Measurements from ENCODE around the gene PGM2.

The PGM2 gene

DNA sequence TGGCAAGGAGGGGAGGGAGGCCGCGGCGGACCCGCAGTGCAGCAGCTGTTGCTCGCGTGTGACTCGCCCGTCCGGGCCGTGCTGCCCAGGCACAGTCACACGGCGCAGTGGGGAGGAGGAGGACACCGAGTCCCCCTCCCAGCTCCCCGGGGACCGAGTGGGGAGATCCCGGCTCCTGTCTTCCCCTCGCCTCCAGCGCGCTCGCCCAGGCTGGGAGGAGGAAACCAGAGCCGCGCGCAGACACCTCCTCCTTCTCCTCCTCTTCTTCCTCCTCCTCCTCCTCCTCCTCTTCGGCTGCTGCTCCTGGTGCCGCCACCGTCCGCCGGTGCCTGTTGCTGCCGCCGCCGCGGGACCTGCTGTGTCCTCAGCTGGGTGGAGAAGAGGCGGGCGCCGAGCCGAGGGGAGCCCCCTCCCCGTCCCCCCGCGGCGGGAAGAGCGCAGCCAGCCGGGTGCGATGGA, 64.3 kb downstream of the PGM2 start, which contains the start of gene TBC1D1:
TBC1D1 (plus strand) TSS at position 284 of the 459 bp plus-strand sequence. CDS start 11,012 bp downstream, outside the sequence.
- DNase-seq (ENCODE audit: low read depth): no peak
- peak within 1 kb of the TSS; percentile 67 for H3K4me3 ChIP-seq (ENCODE audit: low read depth, low read length)

DNA sequence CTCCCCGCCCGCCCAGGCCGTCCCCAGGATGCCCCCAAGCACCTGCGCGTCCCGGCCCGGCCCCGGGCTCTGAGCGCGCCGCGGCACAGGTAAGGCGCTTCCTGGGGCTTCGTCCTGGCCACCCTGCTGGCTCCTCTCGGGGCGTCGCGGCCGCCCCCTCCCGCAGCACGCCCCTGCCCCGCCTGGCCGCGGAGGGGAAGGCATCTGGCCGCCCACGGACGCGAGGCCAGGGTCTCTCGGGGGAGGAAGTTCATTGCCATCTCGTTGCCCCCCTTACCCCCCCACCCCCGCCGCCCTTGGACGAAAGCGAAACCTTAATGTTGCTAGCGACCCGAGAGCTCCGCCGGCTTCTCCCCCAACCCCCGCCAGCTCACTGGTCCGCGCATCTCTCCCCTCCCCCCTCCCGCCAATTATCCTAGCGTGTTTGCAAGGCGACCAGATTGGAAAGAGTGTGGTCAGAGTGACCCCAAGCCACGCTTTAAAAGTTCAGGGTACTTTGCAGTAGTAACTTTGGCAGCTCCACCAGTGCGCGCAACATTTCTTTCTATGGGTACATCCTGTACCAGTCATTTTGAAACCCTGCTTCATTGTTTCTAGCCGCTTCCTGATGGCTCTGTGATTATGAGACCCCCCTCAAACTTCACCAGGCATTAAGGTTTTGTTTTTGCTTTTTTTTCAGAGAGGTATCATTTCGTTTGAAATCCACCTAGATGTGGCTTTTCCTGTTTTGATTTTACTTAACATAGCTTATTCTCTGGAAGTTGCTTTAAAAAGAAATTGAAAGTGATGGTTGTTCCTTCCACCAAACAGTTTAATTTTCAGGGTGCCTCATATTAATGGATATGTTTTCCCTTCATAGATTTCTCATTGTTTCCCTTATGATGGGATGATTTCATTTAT, 65.0 kb downstream of the PGM2 start:
- no peak for DNase-seq (ENCODE audit: low read depth)
- peak overlapping the region; percentile 67 for H3K4me3 ChIP-seq (ENCODE audit: low read depth, low read length)

DNA sequence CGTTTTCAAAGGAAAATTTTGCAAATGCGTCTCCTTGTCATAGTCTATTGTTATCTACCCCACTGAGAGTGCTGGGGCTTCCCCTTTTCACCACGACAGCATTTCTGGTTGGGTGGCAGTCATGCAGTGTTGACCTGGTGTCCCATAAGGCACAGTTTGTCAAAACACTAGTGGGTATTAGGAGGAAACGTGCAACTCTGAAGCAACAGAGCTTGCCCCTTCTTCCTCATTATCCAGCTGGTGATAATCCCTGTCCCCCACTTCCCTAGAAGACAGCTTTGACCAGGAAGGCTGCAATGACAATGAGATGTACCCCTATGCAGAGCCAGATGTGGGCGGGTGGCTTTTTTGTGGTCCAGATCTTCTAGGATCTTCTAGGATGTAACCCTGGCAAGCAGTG, 66.2 kb downstream of the PGM2 start:
- no peak overlapping the region for H3K4me3 ChIP-seq (ENCODE audit: low read depth, low read length)
- DNase-seq (ENCODE audit: low read depth): no peak

- H3K4me3 ChIP-seq (ENCODE audit: low read depth, low read length): no peak overlapping the region
- no peak for DNase-seq (ENCODE audit: low read depth)
These were observed 66.7 kb downstream of the PGM2 start for GRCh38 chr4:37893164-37893563.

- DNase-seq (ENCODE audit: low read depth): no peak
- no peak overlapping the region for H3K4me3 ChIP-seq (ENCODE audit: low read depth, low read length)
These were observed 68.8 kb downstream of the PGM2 start for GRCh38 chr4:37895271-37895670.

GRCh38 chr4:37896206-37896860, 69.8 kb downstream of the PGM2 start:
- DNase-seq (ENCODE audit: low read depth): no peak

GRCh38 chr4:37902212-37902611, 75.7 kb downstream of the PGM2 start:
- DNase-seq (ENCODE audit: low read depth): no peak
- no peak overlapping the region for H3K4me3 ChIP-seq (ENCODE audit: low read depth, low read length)

More at GRCh38 chr4:37896206-37896860, 69.8 kb downstream of the PGM2 start:
- no peak overlapping the region for H3K4me3 ChIP-seq (ENCODE audit: low read depth, low read length)

- no peak overlapping the region for H3K4me3 ChIP-seq (ENCODE audit: low read depth, low read length)
- DNase-seq (ENCODE audit: low read depth): no peak
These were observed 76.5 kb downstream of the PGM2 start for GRCh38 chr4:37902738-37903693.

- H3K4me3 ChIP-seq (ENCODE audit: low read depth, low read length): no peak overlapping the region
- DNase-seq (ENCODE audit: low read depth): no peak
These were observed 77.4 kb downstream of the PGM2 start for GRCh38 chr4:37903901-37904300.

- no peak for DNase-seq (ENCODE audit: low read depth)
- H3K4me3 ChIP-seq (ENCODE audit: low read depth, low read length): no peak overlapping the region
These were observed 78.3 kb downstream of the PGM2 start for GRCh38 chr4:37904824-37905223.

- H3K4me3 ChIP-seq (ENCODE audit: low read depth, low read length): no peak overlapping the region
- no peak for DNase-seq (ENCODE audit: low read depth)
These were observed 79.2 kb downstream of the PGM2 start for GRCh38 chr4:37905533-37906169.

GRCh38 chr4:37908488-37909331, 82.2 kb downstream of the PGM2 start:
- no peak overlapping the region for H3K4me3 ChIP-seq (ENCODE audit: low read depth, low read length)

GRCh38 chr4:37909332-37910090, 83.0 kb downstream of the PGM2 start:
- H3K4me3 ChIP-seq (ENCODE audit: low read depth, low read length): no peak overlapping the region
- DNase-seq (ENCODE audit: low read depth): no peak

More at GRCh38 chr4:37908488-37909331, 82.2 kb downstream of the PGM2 start:
- peak; percentile 65 for DNase-seq (ENCODE audit: low read depth)

GRCh38 chr4:37910091-37910486, 83.6 kb downstream of the PGM2 start:
- no peak overlapping the region for H3K4me3 ChIP-seq (ENCODE audit: low read depth, low read length)
- DNase-seq (ENCODE audit: low read depth): no peak

Data from skeletal muscle cell (primary cell).